Gastrocnemius medialis (tissue), 4 donors: Measurements from ENCODE around the gene GALNT18.

ENCODE experiments used
- CTCF ChIP-seq, 5 experiments: fragments of 450-650 bp in 3 of 5; fragments of 200-600 bp in 2 of 5; sonication (generic) in 2 of 5; IDR thresholded peaks in 4 of 5; conservative IDR thresholded peaks in 1 of 5; 1 replicate in 4 of 5; 2 replicates in 1 of 5; pipeline ENCODE4 v1.5.1; 2016 to 2019; ENCODE audit warnings: antibody characterized with exemption in 5 of 5, mild to moderate bottlenecking in 3 of 5, moderate library complexity in 3 of 5
- POLR2A ChIP-seq, 2 donors: fragments of 450-650 bp; IDR thresholded peaks; one replicate each; pipeline ENCODE4 v1.6.1; 2017; ENCODE audit warnings: antibody characterized with exemption in 2 of 2, mild to moderate bottlenecking in 2 of 2, moderate library complexity in 2 of 2

DNA sequence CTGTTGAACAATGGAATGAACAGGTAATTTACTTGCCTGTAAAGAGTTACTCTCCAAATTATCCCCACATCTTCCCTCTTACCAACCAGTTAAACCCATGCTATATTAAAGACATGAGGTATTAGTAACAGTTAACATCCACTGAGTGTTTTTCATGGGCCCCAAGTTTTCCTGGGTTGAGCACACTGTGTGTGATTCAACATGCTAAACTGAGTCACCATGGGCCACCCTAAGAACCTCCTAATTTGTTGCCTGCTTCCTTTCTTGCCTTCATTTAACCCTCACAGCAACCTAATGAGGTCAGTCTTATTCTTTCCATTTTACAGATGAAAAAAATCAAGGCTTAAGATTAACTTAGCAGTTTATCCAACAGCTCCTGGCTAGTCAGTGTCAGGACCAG, 51.0 kb downstream of the GALNT18 start:
- TF ChIP-seq POLR2A (IDR thresholded peaks at IDR 0.05) (no peak), CTCF (IDR thresholded peaks at IDR 0.05 in 4 of 5, conservative IDR thresholded peaks at IDR 0.05 in 1 of 5) (no peak)
